ENCODE data around the gene LIME1. TPM values are rescaled to one million over a fixed set of nuclear protein-coding genes. Genes with fewer than 3 reads are reported as not detected.

LIME1 gene
- polyA plus RNA-seq, 2 of the 4 experiments (the other 2 are of a cell fraction), result 2.5 to 6.5 TPM

GRCh38 chr20:63687419-63688178 is 48.9 kb upstream of the LIME1 start:
- Histone ChIP-seq H3K4me1 (peaks cover 45% of the 10 kb centered on the region), H3K27ac (peak overlapping the region; percentile 21 to 83; a peak in 4 of 6 replicates), H3K4me2 (peak overlapping the region; percentile 26; the same call in 2 of the 3 replicates), H3K4me3 (no peak overlapping the region), H3K9me3 (no peaks in the 10 kb centered on the region)
- FAIRE-seq (no peak), ATAC-seq (no peak), DNase-seq (ENCODE audit: low read depth in 1 of 2, low spot score in 1 of 2) (no peak)
- TF ChIP-seq SREBF2 (IDR thresholded peaks at IDR 0.05), result no peak
- TF ChIP-seq POLR2A (IDR thresholded peaks at IDR 0.05; ENCODE audit: low read length), result no peak; the same call in 1 of the 2 replicates
- no peak for TF ChIP-seq PHF8 (IDR thresholded peaks at IDR 0.05; ENCODE audit: borderline replicate concordance, low read depth)
- TF ChIP-seq TP53 (CRISPR knock-in tag; IDR thresholded peaks at IDR 0.05), result no peak
- no peak for TF ChIP-seq TFCP2L1 (CRISPR knock-in tag; IDR thresholded peaks at IDR 0.05)
- no peak for TF ChIP-seq RFX5 (IDR thresholded peaks at IDR 0.05)
- ChIA-PET CTCF (interaction anchor here (0.6 to 2.8 kb wide), 5 partner anchors 10 to 176 kb away, joined by 3 to 8 read pairs (median 3); partner anchors contain the start of gene PTK6), POLR2A (interaction anchor here (0.6 to 0.9 kb wide), 2 partner anchors 11 to 177 kb away, joined by 3 read pairs; partner anchors contain the start of gene TPD52L2)
- 97% methylated on average over 12 of the region's 29 CpGs for WGBS (ENCODE audit: missing lambda C conversion rate)

- Histone ChIP-seq H3K27ac (peak overlapping the region in 1 of 2 experiments; percentile 83; a peak in 2 of 6 replicates), H3K4me2 (no peak overlapping the region), H3K9me3 (no peaks in the 10 kb centered on the region), H3K4me3 (no peak overlapping the region), H3K4me1 (peaks cover 36% of the 10 kb centered on the region)
- FAIRE-seq (no peak), ATAC-seq (no peak), DNase-seq (ENCODE audit: low read depth in 1 of 2, low spot score in 1 of 2) (no peak)
- ChIA-PET POLR2A (interaction anchor here (0.6 to 0.9 kb wide), 2 partner anchors 10 to 150 kb away, joined by 3 to 5 read pairs; no protein-coding TSS in a partner anchor), CTCF (interaction anchor here (0.6 to 2.8 kb wide), 5 partner anchors 8 to 175 kb away, joined by 3 to 8 read pairs (median 6); partner anchors contain the start of genes PTK6 and RTEL1)
- TF ChIP-seq ZSCAN20 (CRISPR knock-in tag; IDR thresholded peaks at IDR 0.05) (no peak), CEBPB (IDR thresholded peaks at IDR 0.05) (no peak), PBX3 (IDR thresholded peaks at IDR 0.05) (peak; percentile 46), ZC3H11A (IDR thresholded peaks at IDR 0.05) (no peak)
- WGBS (ENCODE audit: missing lambda C conversion rate), result 93% methylated on average over 20 of the region's 31 CpGs
Measured at GRCh38 chr20:63688228-63689045, 48.0 kb upstream of the LIME1 start.

- ChIA-PET CTCF (interaction anchor here (0.6 to 2.8 kb wide), 5 partner anchors 9 to 174 kb away, joined by 3 to 8 read pairs (median 6); partner anchors contain the start of genes PTK6 and RTEL1), POLR2A (no interaction called here)
- TF ChIP-seq POLR2A (IDR thresholded peaks at IDR 0.05; ENCODE audit: low read length) (0 out of 2 replicates have a peak, but pooled peaks have one; percentile 14), JUN (IDR thresholded peaks at IDR 0.05) (0 out of 5 replicates have a peak, but pooled peaks of 1 of the 2 experiments have one; percentile 28), ZSCAN20 (CRISPR knock-in tag; IDR thresholded peaks at IDR 0.05) (no peak), EP300 (IDR thresholded peaks at IDR 0.05) (no peak)
- ATAC-seq, result no peak
- 93% methylated on average over 16 of the region's 44 CpGs for WGBS (ENCODE audit: missing lambda C conversion rate)
- FAIRE-seq, result no peak
- Histone ChIP-seq H3K27ac (0 out of 6 replicates have a peak overlapping the region, but pooled peaks of 1 of the 2 experiments have one; percentile 83), H3K4me2 (no peak overlapping the region), H3K4me1 (peaks cover 35% of the 10 kb centered on the region), H3K9me3 (no peaks in the 10 kb centered on the region), H3K4me3 (no peak overlapping the region)
- no peak for DNase-seq (ENCODE audit: low read depth in 1 of 2, low spot score in 1 of 2)
Measured at GRCh38 chr20:63689046-63690002, 47.1 kb upstream of the LIME1 start.
